ENCODE measurements around the gene TSHZ2.

The TSHZ2 gene

DNA sequence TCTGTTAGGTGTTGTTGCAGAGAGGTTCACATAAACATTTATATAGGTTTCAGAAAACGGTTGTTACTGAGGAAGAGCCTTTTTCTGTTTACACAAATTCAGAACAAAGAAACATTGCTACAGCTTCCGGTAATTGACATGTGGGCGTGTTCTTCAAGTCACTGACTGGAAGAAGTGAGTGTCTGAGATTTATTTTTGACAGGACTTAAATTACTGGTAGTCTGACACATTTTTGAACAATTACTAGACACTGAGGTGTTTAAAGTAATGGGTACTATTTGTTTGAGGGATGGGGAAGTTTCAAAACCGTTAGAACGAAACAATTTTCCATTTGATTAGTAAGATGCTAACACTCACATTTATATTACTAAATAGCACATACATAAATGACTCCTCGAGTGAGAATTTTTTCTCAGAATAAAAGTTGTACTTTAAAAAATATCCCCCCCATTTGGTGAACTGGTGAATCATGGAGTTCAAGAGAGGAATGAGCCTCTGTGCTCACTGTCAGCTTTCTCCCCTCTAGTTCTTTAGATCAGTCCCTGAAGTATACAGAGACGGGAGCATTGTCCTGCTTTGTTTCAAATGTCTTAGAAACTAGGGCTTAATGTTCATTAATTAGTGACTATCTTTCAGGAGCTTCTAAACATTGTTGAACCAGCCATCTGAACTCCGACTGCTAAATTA is 98.7 kb downstream of the TSHZ2 start:
- H3K36me3 ChIP-seq (ENCODE audit: insufficient read depth, low read length) = no peaks in the 10 kb centered on the region; the same call in 1 of the 2 replicates
- no peaks in the 10 kb centered on the region for H3K9me2 ChIP-seq (ENCODE audit: low read depth, low read length)
- peaks cover 9% of the 10 kb centered on the region; the same call in 1 of the 2 replicates for H3K27me3 ChIP-seq (ENCODE audit: insufficient read depth, low read length)
- no peaks in the 10 kb centered on the region for H4K20me1 ChIP-seq (ENCODE audit: insufficient read depth, low read length)
- H3K79me2 ChIP-seq (ENCODE audit: insufficient read depth, low read length) = no peaks in the 10 kb centered on the region
- H3K9ac ChIP-seq (ENCODE audit: low read length) = no peak overlapping the region
- H3K27ac ChIP-seq (ENCODE audit: low read depth, low read length, poor library complexity, severe bottlenecking) = no peak overlapping the region
- H3K4me2 ChIP-seq (ENCODE audit: low read length) = no peak overlapping the region
- TF ChIP-seq EZH2 (IDR thresholded peaks at IDR 0.05; ENCODE audit: borderline replicate concordance, low read length) (no peak), CTCF (IDR thresholded peaks at IDR 0.05; ENCODE audit: low read length) (no peak)
- H3K4me3 ChIP-seq (ENCODE audit: low read depth, low read length, poor library complexity, severe bottlenecking) = no peak overlapping the region
- no peaks in the 10 kb centered on the region for H3F3A ChIP-seq (ENCODE audit: insufficient read depth, low read length)
- no peaks in the 10 kb centered on the region for H3K4me1 ChIP-seq (ENCODE audit: insufficient read depth, low read length, severe bottlenecking)
- H3K9me3 ChIP-seq (ENCODE audit: low read length) = 0 out of 2 replicates have a peak, but pooled peaks cover 3% of the 10 kb centered on the region
- no peak overlapping the region for H2AFZ ChIP-seq (ENCODE audit: low read length)

DNA sequence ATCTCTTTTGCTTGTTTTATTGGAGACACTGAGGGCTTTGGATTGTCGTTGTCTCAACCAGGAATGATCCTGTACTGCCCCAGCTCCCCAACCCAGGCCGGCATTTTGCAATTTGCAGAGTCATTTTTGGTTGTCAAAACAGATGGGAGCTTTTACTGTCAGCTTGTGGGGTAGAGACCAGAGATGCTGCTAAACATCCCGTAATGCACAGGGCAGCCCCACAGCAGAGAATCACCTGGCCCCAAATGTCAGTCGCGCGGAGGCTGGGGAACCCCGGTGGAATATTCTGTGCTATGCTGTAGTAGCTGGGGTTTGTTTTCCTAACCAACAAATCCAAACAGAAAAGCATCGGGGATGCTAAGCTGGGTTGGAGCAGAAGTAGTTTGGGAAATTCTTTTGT is 99.7 kb downstream of the TSHZ2 start:
- Histone ChIP-seq H3K79me2 (ENCODE audit: insufficient read depth, low read length) (no peaks in the 10 kb centered on the region), H3K9me3 (ENCODE audit: low read length) (0 out of 2 replicates have a peak, but pooled peaks cover 3% of the 10 kb centered on the region), H3K4me2 (ENCODE audit: low read length) (no peak overlapping the region), H3K4me3 (ENCODE audit: low read depth, low read length, poor library complexity, severe bottlenecking) (no peak overlapping the region), H3F3A (ENCODE audit: insufficient read depth, low read length) (no peaks in the 10 kb centered on the region), H3K27ac (ENCODE audit: low read depth, low read length, poor library complexity, severe bottlenecking) (no peak overlapping the region), H3K27me3 (ENCODE audit: insufficient read depth, low read length) (peaks cover 9% of the 10 kb centered on the region; the same call in 1 of the 2 replicates), H3K9me2 (ENCODE audit: low read depth, low read length) (no peaks in the 10 kb centered on the region), H3K9ac (ENCODE audit: low read length) (no peak overlapping the region), H2AFZ (ENCODE audit: low read length) (no peak overlapping the region), H3K36me3 (ENCODE audit: insufficient read depth, low read length) (no peaks in the 10 kb centered on the region; the same call in 1 of the 2 replicates), H3K4me1 (ENCODE audit: insufficient read depth, low read length, severe bottlenecking) (no peaks in the 10 kb centered on the region), H4K20me1 (ENCODE audit: insufficient read depth, low read length) (no peaks in the 10 kb centered on the region)
- TF ChIP-seq EZH2 (IDR thresholded peaks at IDR 0.05; ENCODE audit: borderline replicate concordance, low read length) (no peak), CTCF (IDR thresholded peaks at IDR 0.05; ENCODE audit: low read length) (no peak)

DNA sequence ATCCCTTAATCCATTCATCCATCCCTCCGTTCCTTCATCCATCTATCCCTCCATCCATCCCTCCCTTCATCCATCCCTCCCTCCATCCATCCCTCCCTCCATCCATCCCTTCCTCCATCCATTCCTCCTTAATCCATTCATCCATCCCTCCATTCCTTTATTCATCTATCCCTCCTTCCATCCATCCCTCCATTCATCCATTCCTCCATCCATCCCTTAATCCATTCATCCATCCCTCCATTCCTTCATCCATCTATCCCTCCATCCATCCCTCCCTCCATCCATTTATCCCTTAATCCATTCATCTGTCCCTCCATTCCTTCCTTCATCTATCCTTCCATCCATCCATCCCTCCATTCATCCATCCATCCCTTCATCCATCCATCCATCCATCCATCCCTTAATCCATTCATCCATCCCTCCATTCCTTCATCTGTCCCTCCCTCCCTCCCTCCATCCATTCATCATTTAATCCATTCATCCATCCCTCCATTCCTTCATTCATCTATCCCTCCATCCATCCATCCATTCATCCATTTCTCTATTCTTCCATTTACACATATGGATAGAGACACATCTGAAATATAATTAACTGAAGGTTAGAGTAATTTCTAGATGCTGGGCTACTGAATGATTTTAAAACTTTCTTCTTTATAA is 100.9 kb downstream of the TSHZ2 start:
- H3K9me2 ChIP-seq (ENCODE audit: low read depth, low read length) = no peaks in the 10 kb centered on the region
- H3K9me3 ChIP-seq (ENCODE audit: low read length) = no peaks in the 10 kb centered on the region
- no peaks in the 10 kb centered on the region for H3K79me2 ChIP-seq (ENCODE audit: insufficient read depth, low read length)
- H3K4me2 ChIP-seq (ENCODE audit: low read length) = no peak overlapping the region
- no peak overlapping the region for H3K27ac ChIP-seq (ENCODE audit: low read depth, low read length, poor library complexity, severe bottlenecking)
- no peaks in the 10 kb centered on the region for H4K20me1 ChIP-seq (ENCODE audit: insufficient read depth, low read length)
- TF ChIP-seq EZH2 (IDR thresholded peaks at IDR 0.05; ENCODE audit: borderline replicate concordance, low read length) (no peak), CTCF (IDR thresholded peaks at IDR 0.05; ENCODE audit: low read length) (no peak)
- no peak overlapping the region for H3K9ac ChIP-seq (ENCODE audit: low read length)
- no peaks in the 10 kb centered on the region for H3F3A ChIP-seq (ENCODE audit: insufficient read depth, low read length)
- H2AFZ ChIP-seq (ENCODE audit: low read length) = no peak overlapping the region
- H3K27me3 ChIP-seq (ENCODE audit: insufficient read depth, low read length) = no peaks in the 10 kb centered on the region
- no peaks in the 10 kb centered on the region for H3K4me1 ChIP-seq (ENCODE audit: insufficient read depth, low read length, severe bottlenecking)
- no peak overlapping the region for H3K4me3 ChIP-seq (ENCODE audit: low read depth, low read length, poor library complexity, severe bottlenecking)
- H3K36me3 ChIP-seq (ENCODE audit: insufficient read depth, low read length) = no peaks in the 10 kb centered on the region; the same call in 1 of the 2 replicates

All from OCI-LY1 (cell line).